Colon (tissue), 2 donors: ENCODE measurements around the gene PEX11G.
A peak's percentile ranks its signal among the peaks of the same experiment; 100 is the strongest.
"Not testable (repeated sequence)": the region's sequence is repeated elsewhere in the genome, so short reads cannot be mapped to it uniquely, and the experiment has no call there.

Experiments
- FAIRE-seq: peaks from 2 replicates; lab custom pipeline; 2012; peaks lifted over from hg19 to GRCh38; lab: Jason Lieb, UNC
- donor health status: control.
- donor health status: control.

Gene PEX11G

DNA sequence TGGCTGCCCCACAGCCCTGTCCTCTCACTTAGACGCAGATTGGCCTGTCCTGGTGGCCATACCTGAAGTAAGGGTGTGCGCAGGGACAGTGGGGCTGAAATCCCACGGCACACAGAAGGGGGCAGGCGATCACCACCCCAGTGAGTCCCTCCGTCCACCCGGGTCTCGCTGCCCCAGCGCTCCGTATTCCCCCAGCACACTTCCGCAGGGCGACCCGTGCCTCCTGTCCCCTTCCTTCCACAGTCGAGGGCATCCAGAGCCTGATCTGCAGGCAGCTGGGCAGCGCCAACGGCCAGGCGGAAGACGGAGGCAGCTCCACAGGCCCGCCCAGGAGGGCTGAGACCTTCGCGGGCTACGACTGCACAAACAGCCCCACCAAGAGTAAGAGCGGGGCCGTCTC, 25.3 kb downstream of the PEX11G start:
- FAIRE-seq = no peak

DNA sequence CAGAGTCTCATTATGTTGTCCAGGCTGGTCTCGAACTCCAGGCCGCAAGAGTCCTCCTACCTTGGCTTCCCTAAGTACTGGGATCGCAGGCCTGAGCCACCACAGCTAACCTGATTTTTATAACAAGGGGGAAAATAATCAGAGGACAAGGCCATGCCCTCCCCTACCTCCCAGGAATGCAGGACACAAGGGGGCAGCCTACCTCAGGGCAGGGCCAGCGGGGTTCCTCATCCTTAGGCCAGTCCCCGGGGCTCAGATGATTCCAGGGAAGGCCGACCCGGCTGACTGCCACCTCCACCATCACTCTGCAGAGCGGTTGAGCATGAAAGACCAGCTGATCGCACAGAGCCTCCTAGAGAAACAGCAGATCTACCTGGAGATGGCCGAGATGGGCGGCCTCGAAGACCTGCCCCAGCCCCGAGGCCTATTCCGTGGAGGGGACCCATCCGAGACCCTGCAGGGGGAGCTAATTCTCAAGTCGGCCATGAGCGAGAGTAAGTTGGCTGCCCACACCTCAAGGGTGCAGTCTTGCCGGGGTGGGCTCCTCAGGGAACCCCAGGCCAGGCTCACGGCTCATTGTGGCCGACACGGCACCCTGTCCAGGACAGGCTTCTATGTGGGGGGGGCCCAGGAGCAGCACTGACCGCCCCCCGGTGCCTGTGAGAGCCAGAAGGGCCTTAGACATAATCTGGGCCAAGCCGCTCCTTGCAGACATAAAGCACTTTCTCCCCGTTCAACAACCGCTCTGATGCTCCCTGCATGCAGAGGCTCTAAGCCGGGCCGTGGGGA, 26.8 kb downstream of the PEX11G start:
- no peak for FAIRE-seq

DNA sequence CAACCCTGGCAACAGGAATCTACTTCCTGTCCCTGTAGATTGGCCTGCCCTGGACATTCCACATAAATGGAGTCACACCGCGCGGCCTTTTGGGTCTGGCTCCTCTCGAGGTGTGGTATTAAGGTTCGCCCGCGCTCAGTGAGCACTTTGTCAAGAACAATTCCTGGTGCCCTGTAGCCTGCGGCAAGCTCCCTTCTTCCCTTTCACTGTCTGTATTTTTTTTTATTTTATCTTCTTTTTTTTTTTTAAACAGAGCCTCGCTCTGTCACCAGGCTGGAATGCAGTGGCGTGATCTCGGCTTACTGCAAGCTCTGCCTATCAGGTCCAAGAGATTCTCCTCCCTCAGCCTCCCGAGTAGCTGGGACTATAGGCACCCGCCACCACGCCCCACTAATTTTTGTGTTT, 28.3 kb downstream of the PEX11G start:
- no peak for FAIRE-seq

DNA sequence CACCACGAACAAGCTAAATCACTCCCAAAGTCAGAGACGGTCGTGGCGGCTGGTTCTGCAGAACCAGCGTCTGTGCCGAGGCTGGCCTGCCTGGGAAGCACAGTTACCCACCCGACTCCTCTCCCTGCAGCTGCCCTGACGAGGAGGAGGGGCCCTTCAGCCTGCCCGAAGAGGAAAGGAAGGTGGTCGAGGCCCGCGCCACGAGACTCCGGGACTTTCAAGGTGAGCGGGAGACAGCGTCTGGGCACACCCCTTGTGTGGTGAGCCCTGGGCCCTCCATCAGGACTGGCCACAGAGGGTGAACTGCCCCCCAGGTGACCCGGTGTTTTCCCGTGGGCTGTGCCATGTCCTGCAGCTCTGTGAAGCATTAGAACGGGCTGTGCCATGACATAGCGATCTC, 29.1 kb downstream of the PEX11G start:
- FAIRE-seq = no peak

DNA sequence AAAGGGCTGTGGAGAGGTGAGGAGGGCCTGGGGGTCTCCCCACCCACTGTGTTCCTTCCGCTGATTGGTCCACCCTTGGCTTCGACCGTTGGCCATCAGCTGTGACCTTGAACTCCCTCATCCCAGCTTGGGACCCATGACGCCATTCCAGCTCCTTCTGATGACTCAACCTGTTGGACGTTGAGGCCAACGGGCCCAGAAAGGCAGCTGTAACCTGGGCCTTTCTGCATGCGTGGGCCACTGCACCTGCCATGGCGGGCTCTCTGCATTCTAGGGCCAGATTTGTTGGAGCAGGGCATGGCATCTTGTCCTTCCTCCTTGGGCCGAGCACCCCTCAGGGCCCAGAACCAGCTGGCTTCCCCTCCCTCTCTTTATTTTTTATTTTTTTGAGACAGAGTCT, 30.2 kb downstream of the PEX11G start:
- no peak for FAIRE-seq

- no peak for FAIRE-seq
Observed at GRCh38 chr19:7456964-7457541, 31.8 kb downstream of the PEX11G start.

DNA sequence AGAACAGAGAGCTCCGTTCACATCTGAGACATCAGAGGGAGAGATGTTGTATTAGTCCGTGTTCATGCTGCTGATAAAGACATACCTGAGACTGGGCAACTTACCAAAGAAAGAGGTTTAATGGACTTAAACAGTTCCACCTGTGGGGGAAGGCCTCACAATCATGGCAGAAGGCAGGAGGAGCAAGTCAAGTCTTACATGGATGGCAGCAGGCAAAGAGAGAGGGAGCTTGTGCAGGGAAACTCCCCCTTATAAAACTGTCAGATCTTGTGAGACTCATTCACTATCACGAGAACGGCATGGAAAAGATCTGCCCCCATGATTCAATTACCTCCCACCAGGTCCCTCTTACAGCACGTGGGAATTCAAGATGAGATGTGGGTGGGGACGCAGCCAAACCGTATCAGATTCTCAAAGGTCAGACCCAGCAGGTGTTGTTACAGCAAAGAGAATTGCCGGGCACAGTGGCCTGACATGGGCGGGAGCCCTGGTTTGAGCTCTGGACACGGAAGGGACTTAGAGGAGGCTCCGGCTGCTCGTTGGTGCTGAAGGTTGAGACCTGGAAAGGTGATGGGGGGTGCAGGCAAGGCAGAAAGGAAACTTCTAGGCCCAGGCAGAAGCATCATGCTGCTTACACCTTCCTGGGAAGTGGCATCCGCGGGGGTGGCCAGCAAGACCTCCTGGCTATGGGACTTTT, 33.1 kb downstream of the PEX11G start:
- FAIRE-seq = no peak

DNA sequence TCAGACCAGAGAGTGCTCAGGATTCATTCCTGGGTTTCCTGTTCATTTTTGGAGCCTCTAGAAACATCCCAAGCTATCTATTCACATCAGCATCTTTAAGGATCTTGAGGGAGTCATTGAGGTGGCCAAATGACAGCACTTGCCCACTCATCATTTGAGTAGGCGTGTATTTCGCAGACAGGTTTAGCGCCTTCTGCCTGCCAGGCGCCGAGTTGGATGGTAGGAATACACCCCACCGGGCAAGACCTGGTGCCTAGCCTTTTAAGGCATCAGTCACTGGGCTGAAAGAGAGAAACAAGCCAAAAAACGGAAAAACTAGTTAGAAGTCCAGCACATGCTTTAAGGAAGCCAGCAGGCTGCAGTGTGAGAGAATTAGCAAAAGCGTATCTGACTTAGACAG, 33.8 kb downstream of the PEX11G start:
- no peak for FAIRE-seq

GRCh38 chr19:7450243-7451223, 38.3 kb downstream of the PEX11G start:
- FAIRE-seq = peak; percentile 99

- not testable (repeated sequence) for FAIRE-seq
Observed at GRCh38 chr19:7449391-7450070, 39.3 kb downstream of the PEX11G start.

- no peak for FAIRE-seq
Observed at GRCh38 chr19:7447648-7448047, 41.2 kb downstream of the PEX11G start.

GRCh38 chr19:7445104-7445503, 43.7 kb downstream of the PEX11G start:
- FAIRE-seq = no peak

DNA sequence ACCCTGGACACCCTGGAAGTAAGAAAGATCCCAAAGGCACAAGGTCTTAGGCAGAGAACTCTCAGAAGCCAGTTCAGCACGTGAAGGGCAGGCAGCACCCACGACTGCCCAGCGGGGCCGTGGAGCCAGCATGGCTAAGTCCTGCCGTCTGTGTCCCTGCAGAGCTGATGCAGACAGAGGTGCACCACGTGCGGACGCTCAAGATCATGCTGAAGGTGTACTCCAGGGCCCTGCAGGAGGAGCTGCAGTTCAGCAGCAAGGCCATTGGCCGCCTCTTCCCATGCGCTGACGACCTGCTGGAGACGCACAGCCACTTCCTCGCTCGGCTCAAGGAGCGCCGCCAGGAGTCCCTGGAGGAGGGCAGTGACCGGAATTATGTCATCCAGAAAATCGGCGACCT, 44.8 kb downstream of the PEX11G start:
- FAIRE-seq = no peak

DNA sequence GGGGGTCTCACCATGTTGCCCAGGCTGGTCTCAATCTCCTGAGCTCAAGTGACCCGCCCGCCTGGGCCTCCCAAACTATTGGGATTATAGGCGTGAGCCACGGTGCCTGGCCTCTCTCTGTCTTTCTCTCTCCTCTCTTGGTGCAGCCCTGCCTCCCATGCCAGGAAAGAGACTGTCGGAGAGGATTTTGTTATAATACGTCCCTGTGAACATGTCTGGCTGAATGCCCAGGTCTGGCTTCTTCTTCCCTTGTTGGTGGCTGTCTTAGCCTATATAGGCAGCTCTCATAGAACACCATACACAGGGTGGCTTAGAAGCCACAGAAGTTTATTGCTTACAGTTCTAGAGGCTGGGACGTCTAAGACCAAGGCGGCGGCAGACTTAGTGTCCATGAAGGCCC, 46.4 kb downstream of the PEX11G start:
- FAIRE-seq = no peak

GRCh38 chr19:7441468-7442146, 47.2 kb downstream of the PEX11G start:
- FAIRE-seq = no peak

- FAIRE-seq = no peak
Observed at GRCh38 chr19:7440188-7440975, 48.5 kb downstream of the PEX11G start.

DNA sequence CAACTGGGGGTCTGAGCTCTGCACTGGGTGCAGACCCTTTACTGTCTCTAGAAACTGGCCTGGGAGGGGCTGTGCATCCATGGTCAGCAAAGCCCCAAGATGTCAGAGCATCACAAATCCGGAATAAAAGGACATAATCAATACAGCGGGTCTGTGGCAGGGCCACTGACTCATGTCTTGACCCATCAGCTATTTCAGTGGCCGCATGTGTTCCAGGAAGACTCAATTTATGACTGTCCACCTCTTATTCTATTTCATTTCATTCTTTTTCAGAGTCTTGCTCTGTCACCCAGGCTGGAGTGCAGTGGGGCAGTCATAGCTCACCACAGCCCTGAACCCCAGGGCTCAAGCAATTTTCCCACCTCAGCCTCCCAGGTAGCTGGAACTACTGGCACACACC, 53.2 kb downstream of the PEX11G start:
- FAIRE-seq = no peak

DNA sequence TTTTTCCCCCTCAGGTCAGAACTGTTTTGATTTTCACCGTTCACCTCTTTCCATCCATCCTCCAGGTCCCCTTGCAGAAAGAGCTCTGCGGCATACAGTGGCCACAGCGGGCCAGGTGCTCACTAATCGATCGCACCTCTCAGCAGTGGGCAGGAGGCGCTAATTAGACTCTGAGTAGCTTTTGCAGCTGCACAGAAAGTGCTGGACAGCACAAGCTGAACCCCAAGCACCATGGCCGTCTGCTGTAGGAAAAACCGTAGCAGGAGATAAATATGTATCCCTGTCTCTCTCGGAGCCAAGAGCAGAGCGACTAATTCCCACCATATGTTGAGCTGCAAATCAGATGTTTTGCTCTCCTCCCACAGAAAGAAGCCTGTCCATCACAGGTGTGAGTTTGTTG, 54.4 kb downstream of the PEX11G start:
- FAIRE-seq = no peak

- not testable (repeated sequence) for FAIRE-seq
Observed at GRCh38 chr19:7433456-7433855, 55.4 kb downstream of the PEX11G start.

DNA sequence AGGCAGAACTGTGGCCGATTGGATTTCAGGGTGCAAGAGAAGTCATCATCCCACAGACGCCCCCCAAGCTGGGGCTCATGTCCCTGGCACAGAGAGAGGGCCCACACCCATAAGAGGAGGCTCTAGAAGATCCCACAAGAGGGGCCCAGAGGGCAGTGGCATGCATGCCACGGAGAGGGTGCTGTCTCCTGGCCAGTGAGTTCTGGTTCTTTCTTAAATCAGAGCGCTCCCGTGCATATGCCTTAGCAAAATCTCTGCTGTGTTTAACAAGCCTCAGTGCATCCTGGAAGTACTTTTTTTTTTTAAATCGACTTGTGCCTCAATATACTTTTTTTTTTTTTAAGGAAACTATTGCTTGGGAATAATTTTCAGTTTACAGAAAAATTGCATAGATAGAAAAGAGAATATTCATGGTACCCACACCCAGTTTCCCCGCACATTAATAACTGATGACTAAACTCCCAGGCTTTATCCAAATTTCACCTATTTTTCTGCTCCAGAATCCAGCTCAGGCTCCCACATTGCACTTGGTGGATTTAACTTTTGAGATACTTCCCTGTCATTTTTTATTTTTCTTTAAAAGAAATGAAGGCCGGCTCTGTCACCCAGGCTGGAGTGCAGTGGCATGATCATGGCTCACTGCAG, 59.1 kb downstream of the PEX11G start:
- no peak for FAIRE-seq
